Measurements from ENCODE around the gene WAC. TPM values are rescaled to one million over a fixed set of nuclear protein-coding genes. Genes with fewer than 3 reads are reported as not detected.

WAC gene
- total RNA-seq, 1 experiment from 2014 or later = 93.9 TPM

DNA sequence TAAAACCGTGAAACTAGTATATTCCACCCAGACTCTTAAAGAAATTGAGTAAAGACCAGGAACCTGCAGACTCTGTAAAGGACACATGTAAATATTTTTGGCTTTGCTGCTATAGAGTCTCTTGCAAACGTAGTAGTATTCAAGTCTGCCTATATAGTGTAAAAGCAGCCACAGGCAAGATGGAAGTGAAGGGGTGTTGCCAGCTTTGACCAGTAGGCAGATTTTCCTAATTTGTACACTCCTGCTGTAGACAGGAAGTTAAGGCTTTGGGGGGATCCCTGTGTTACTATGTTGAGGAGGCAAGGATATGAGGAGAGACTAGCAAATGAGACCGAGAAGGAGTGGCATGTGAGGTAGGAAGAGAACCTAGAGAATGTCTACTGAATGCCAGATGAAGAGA lies 27.7 kb downstream of the WAC start:
- peaks cover 93% of the 10 kb centered on the region for H4K20me1 ChIP-seq (ENCODE audit: insufficient read depth)
- no peak for TF ChIP-seq EZH2 (IDR thresholded peaks at IDR 0.05; ENCODE audit: low read depth)
- TF ChIP-seq, protein P1, sequence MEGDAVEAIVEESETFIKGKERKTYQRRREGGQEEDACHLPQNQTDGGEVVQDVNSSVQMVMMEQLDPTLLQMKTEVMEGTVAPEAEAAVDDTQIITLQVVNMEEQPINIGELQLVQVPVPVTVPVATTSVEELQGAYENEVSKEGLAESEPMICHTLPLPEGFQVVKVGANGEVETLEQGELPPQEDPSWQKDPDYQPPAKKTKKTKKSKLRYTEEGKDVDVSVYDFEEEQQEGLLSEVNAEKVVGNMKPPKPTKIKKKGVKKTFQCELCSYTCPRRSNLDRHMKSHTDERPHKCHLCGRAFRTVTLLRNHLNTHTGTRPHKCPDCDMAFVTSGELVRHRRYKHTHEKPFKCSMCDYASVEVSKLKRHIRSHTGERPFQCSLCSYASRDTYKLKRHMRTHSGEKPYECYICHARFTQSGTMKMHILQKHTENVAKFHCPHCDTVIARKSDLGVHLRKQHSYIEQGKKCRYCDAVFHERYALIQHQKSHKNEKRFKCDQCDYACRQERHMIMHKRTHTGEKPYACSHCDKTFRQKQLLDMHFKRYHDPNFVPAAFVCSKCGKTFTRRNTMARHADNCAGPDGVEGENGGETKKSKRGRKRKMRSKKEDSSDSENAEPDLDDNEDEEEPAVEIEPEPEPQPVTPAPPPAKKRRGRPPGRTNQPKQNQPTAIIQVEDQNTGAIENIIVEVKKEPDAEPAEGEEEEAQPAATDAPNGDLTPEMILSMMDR (conservative IDR thresholded peaks at IDR 0.05) = no peak
- no peaks in the 10 kb centered on the region for H3K9me2 ChIP-seq (ENCODE audit: insufficient read depth)
- H3K79me2 ChIP-seq (ENCODE audit: low read depth) = peaks cover 96% of the 10 kb centered on the region
- intact Hi-C loops (cut with micrococcal nuclease; ENCODE audit: unreplicated experiment) = no loop called here
- H2AFZ ChIP-seq = no peak overlapping the region
- no peaks in the 10 kb centered on the region for H3K9me3 ChIP-seq (ENCODE audit: insufficient read depth, low read depth)
- BruUV-seq (replicated peaks) = no TSS peak
- DNase-seq = no peak
- peaks cover 9% of the 10 kb centered on the region for H3K36me3 ChIP-seq (ENCODE audit: low read depth)
- no peak overlapping the region for H3K27ac ChIP-seq
- POLR2A ChIA-PET (ENCODE audit: unreplicated experiment) = no interaction called here
- H3K4me3 ChIP-seq = no peak overlapping the region
- H3F3A ChIP-seq (ENCODE audit: insufficient read depth, low read depth) = no peaks in the 10 kb centered on the region; the same call in 1 of the 2 replicates
- no peak overlapping the region for H3K4me2 ChIP-seq
- no peaks in the 10 kb centered on the region for H3K27me3 ChIP-seq (ENCODE audit: insufficient read depth, low read depth)
- CTCF ChIA-PET = no interaction called here
- no peaks in the 10 kb centered on the region for H3K4me1 ChIP-seq (replicated peaks; ENCODE audit: insufficient read depth)

DNA sequence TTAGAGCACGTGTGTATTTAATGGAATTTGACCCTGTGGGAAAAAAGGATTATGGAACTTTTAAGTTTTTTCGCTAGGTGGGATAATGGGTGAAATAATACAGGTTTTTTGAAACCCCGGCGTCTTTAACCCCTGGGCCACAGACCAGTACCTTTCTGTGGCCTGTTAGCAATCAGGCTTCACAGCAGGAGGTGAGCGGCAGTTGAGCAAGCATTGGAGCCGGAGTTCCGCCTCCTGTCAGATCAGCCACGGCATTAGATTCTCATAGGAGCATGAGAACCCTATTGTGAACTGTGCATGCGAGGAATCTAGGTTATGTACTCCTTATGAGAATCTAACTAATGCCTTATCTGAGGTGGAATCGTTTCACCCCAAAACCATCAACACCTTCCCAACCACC lies 28.6 kb downstream of the WAC start:
- H3F3A ChIP-seq (ENCODE audit: insufficient read depth, low read depth) = no peaks in the 10 kb centered on the region; the same call in 1 of the 2 replicates
- no peaks in the 10 kb centered on the region for H3K27me3 ChIP-seq (ENCODE audit: insufficient read depth, low read depth)
- H3K27ac ChIP-seq = no peak overlapping the region
- no peaks in the 10 kb centered on the region for H3K9me3 ChIP-seq (ENCODE audit: insufficient read depth, low read depth)
- H3K4me1 ChIP-seq (replicated peaks; ENCODE audit: insufficient read depth) = no peaks in the 10 kb centered on the region
- no peaks in the 10 kb centered on the region for H3K9me2 ChIP-seq (ENCODE audit: insufficient read depth)
- ChIA-PET POLR2A (ENCODE audit: unreplicated experiment) (interaction anchor here (0.6 kb wide), 1 partner anchor 28 kb away, joined by 8 read pairs; no protein-coding TSS in a partner anchor), CTCF (no interaction called here)
- peaks cover 96% of the 10 kb centered on the region for H3K79me2 ChIP-seq (ENCODE audit: low read depth)
- H4K20me1 ChIP-seq (ENCODE audit: insufficient read depth) = peaks cover 93% of the 10 kb centered on the region
- peaks cover under 1% of the 10 kb centered on the region for H3K36me3 ChIP-seq (ENCODE audit: low read depth)
- H3K4me3 ChIP-seq = no peak overlapping the region
- no peak for DNase-seq
- H2AFZ ChIP-seq = no peak overlapping the region
- intact Hi-C loops (cut with micrococcal nuclease; ENCODE audit: unreplicated experiment) = no loop called here
- BruUV-seq (replicated peaks) = no TSS peak
- no peak overlapping the region for H3K4me2 ChIP-seq
- TF ChIP-seq EZH2 (IDR thresholded peaks at IDR 0.05; ENCODE audit: low read depth) = no peak
- TF ChIP-seq, protein P1 (conservative IDR thresholded peaks at IDR 0.05) = no peak

DNA sequence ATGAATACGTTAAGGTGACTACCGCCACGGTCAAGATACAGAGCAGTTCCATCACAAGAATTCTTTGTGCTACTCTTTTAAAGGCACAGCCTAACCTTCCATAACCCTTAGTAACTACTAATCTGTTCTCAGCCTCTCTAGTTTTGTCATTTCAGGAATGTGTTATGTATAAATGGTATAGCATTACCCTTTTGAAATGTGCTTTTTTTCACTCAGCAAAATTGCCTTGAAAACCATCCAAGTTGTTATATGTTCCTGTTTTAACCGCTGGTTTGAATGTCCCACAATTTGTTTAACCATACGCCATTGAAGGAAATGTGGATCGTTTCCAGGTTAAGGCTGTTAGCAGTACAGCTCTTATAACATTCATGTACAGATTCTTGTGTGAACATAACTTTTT lies 32.0 kb downstream of the WAC start:
- Histone ChIP-seq H2AFZ (no peak overlapping the region), H3K79me2 (ENCODE audit: low read depth) (peaks cover 97% of the 10 kb centered on the region), H3K4me3 (no peak overlapping the region), H3K4me2 (no peak overlapping the region), H3F3A (ENCODE audit: insufficient read depth, low read depth) (no peaks in the 10 kb centered on the region), H3K27ac (no peak overlapping the region), H3K36me3 (ENCODE audit: low read depth) (peaks cover 5% of the 10 kb centered on the region; the same call in 1 of the 2 replicates), H3K9me2 (ENCODE audit: insufficient read depth) (no peaks in the 10 kb centered on the region), H4K20me1 (ENCODE audit: insufficient read depth) (peaks cover 92% of the 10 kb centered on the region), H3K9me3 (ENCODE audit: insufficient read depth, low read depth) (no peaks in the 10 kb centered on the region), H3K27me3 (ENCODE audit: insufficient read depth, low read depth) (no peaks in the 10 kb centered on the region), H3K4me1 (replicated peaks; ENCODE audit: insufficient read depth) (no peaks in the 10 kb centered on the region)
- ChIA-PET CTCF (no interaction called here), POLR2A (ENCODE audit: unreplicated experiment) (interaction anchor here (0.7 kb wide), 1 partner anchor 1587 kb away, joined by 4 read pairs; no protein-coding TSS in a partner anchor)
- TF ChIP-seq, protein P1 (conservative IDR thresholded peaks at IDR 0.05) = no peak
- no peak for TF ChIP-seq EZH2 (IDR thresholded peaks at IDR 0.05; ENCODE audit: low read depth)
- intact Hi-C loops (cut with micrococcal nuclease; ENCODE audit: unreplicated experiment) = no loop called here
- DNase-seq = no peak
- BruUV-seq (replicated peaks) = no TSS peak

Data from PC-9 (cell line).